Stimulated activated CD4-positive, alpha-beta T cell treated with anti-CD3 and anti-CD28 coated beads, TNF-alpha, amount 100 ng/mL, for 4 hours (primary cell): ENCODE results near the gene KRTCAP3.
"Not testable (repeated sequence)": the region's sequence is repeated elsewhere in the genome, so short reads cannot be mapped to it uniquely, and the experiment has no call there.

Experiments
- DNase-seq, 3 experiments: peaks; one replicate each; pipeline ENCODE4 v3.0.0-alpha.2; 2020; ENCODE audit warnings: low read depth in 3 of 3

KRTCAP3 gene, protein sequence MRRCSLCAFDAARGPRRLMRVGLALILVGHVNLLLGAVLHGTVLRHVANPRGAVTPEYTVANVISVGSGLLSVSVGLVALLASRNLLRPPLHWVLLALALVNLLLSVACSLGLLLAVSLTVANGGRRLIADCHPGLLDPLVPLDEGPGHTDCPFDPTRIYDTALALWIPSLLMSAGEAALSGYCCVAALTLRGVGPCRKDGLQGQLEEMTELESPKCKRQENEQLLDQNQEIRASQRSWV

DNA sequence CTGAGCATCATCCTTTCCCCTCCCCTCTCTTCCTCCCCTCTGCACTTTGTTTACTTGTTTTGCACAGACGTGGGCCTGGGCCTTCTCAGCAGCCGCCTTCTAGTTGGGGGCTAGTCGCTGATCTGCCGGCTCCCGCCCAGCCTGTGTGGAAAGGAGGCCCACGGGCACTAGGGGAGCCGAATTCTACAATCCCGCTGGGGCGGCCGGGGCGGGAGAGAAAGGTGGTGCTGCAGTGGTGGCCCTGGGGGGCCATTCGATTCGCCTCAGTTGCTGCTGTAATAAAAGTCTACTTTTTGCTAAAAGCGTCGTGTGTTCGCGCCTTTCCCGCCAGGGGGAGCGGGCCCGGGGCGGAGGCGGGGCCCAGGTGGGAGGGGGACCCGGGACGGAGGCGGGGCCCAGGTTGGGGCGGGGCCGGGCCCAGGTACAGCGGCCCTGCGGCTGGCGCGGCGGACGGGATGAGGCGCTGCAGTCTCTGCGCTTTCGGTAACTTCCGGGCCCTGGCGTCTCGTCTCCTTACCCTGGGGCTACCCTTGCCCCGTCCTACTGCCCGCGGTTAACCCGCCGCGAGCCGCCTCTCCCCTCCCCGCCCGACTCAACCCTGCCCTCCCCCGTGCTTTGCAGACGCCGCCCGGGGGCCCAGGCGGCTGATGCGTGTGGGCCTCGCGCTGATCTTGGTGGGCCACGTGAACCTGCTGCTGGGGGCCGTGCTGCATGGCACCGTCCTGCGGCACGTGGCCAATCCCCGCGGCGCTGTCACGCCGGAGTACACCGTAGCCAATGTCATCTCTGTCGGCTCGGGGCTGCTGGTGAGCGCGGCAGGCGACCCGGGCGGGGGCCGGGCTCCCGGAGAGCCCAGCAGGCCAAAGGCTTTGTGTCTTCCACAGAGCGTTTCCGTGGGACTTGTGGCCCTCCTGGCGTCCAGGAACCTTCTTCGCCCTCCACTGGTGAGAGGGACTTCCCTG, at the start of gene KRTCAP3:
KRTCAP3 (plus strand) TSS at position 424 of the 962 bp plus-strand sequence; CDS start at position 456, 32 bp downstream.
- DNase-seq: peak in 2 of 3 experiments; percentile 18 to 53

GRCh38 chr2:27393225-27393624, 49.0 kb upstream of the KRTCAP3 start:
- DNase-seq: no peak

DNA sequence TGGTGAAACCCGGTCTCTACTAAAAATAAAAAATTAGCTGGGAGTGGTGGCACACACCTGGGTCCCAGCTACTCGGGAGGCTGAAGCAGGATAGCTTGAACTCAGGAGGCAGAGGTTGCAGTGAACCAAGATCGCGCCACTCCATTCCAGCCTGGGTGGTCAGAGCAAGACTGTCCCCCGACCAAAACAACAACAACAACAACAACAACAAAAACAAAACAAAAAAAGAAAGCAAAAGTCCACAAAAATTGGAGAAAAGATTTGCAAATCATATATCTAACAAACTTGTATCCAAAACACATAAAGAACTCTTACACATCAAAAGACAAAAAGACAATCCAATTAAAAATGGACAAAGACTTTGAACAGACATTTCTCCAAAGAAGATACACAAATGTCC, 43.2 kb upstream of the KRTCAP3 start:
- DNase-seq: no peak

DNA sequence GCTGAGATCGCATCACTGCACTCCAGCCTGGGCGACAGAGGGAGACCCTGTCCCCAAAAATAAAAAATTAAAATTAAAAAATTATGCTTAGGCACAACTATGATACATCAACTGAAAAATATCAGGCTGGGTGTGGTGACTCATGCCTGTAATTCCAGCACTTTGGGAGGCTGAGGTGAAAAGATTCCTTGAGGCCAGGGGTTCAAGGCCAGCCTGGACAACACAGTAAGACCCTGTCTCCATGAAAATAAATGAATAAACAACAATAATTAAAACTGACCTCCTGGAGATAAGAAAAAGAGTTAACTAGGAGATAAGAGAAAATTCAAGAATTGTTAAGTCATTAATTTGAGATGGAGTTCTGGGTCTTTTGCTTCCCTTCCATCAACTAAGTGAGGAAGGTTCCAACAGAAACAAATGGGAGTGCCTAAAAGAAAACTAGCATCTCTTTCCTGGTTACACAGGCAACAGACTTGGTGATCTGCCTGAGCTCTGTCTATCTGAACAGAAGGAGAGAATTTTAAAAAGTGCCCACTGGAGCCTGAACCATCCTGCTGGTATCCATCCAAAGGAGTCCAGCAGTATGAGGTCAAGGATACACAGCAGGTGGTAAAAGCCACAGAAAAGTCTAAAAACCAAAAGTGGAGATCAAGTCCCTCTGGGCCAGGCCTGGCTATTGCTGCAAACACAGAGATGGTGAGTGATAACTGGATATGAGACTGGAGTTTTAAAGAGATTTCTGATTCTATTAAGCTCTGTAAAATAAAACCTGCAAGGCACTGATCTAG, 41.6 kb upstream of the KRTCAP3 start:
- no peak for DNase-seq

DNA sequence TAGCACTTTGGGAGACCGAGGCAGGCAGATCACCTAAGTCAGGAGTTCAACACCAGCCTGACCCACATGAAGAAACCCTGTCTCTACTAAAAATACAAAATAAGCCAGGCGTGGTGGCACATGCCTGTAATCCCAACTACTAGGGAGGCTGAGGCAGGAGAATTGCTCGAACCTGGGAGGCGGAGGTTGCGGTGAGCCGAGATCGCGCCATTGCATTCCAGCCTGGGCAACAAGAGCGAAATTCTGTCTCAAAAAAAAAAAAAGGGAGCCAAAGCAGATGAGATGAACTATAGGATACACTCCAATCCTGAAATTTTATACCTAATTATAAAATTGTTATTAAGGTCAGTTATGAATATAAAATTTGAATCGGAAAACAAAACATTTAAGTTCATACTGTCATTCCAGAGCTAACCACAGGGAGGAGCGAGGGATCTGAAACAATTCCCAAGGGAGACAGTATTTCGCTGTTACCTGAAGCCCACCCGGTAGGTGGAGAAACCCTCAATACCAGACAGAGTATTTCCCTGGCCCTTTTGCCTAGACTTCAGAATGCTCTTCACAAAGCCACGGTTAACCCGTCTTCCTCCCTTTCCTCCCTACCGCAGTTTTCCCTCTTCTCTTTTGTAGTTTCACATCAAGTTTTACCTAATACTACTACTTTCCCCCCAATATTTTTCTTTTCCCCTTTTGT, 34.2 kb upstream of the KRTCAP3 start:
- DNase-seq: no peak

DNA sequence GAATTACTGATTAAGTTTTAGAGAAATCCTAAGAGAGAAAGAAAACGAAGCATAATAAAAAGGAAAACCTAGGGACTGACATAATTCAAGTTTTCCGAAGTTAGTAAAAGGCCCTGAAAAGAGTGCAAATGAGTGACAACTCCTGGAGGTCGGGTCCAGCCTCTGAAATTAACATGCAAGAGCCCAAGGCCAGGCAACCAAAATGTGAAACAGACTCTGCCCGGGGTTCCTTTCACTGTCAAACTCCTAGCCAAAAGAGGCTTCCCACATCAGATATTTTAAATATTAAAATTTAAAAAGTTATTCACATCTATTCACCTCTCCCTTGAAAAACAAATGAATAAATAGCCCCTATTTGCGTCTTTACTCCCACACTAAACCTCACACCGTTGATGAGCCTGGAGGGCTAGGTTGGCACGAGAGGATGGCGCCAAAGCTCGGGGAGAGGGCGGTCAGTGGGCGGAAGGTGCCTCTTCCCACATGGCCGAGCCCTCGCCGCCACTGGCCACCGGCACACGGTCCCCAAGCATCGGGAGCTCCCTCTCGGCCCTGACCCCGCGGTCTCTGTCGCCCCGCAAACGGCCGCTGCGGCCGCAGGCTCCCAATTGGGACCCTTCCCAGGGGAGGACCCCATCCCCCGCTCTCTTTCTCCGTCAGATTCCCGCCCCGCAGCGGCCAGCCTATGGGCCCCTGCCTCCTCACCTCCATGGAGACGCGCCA, 33.4 kb upstream of the KRTCAP3 start:
- peak in 1 of 3 experiments; percentile 8 for DNase-seq

GRCh38 chr2:27409321-27410073, 32.7 kb upstream of the KRTCAP3 start, which contains the start of gene PPM1G:
Gene PPM1G (minus strand): TSS chr2:27409591. CDS start chr2:27409422, 169 bp downstream.
- peak; percentile 94 to 96 (median 94) for DNase-seq

- no peak for DNase-seq
Observed at GRCh38 chr2:27412419-27413152, 29.6 kb upstream of the KRTCAP3 start.

DNA sequence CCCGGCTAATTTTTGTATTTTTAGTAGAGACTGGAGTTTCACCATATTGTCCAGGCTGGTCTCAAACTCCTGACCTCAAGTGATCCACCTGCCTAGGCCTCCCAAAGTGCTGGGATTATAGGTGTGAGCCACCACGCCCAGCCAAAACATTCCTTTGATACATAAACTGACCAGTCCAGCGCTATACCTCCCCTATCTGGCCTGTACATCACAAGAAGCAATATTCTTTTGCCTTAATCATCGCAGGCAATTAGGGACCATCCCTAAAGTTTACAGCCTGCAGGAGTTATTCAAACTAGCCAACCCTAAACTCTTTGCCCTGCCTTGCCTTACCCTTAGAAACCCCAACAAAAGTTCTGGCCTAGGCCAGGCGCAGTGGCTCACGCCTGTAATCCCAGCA, 26.0 kb upstream of the KRTCAP3 start:
- DNase-seq: no peak

- DNase-seq: no peak
Observed at GRCh38 chr2:27420996-27421395, 21.2 kb upstream of the KRTCAP3 start.

DNA sequence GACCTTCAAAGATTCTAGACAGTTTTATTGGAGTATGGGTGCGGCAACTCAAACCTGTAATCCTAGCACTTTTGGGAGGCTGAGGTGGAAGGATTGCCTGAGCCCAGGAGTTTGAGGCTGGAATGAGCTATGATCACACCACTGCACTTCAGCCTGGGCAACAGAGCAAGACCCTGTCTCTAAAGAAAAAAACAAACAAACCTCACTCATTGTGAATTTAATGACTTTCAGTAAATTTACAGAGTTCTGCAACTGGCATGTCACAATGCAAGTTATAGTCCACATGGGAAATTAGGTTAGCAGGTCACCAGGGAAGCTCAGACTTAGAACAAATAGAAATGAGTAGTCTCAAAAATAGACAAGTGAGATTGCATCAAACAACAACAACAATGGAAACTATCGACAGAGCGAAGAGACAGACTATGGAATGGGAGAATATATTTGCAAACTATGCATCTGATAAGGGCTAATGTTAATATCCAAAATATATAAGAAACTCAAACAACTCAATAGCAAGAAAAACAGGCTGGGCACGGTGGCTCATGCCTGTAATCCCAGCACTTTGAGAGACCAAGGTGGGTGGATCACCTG, 20.4 kb upstream of the KRTCAP3 start:
- no peak for DNase-seq

GRCh38 chr2:27422958-27423357, 19.2 kb upstream of the KRTCAP3 start:
- DNase-seq: no peak

- DNase-seq: not testable (repeated sequence)
Observed at GRCh38 chr2:27425039-27425438, 17.1 kb upstream of the KRTCAP3 start.

DNA sequence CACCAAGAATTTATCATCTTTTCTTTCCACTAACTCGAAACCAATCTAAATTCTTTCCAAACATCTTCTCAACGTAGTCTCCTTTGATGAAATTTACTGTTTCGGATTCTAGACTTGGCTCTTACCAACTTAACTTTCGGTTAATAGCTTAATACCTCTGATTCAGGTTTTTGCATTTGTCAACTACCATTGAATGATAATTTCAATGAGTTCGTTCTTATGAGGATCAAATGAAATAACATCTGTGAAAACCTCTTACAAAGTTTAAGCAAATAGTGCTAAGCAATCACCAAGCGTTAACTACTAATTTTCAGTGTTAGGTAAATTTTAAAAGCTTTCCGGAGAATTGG, 14.3 kb upstream of the KRTCAP3 start:
- no peak for DNase-seq

- peak; percentile 83 to 87 (median 83) for DNase-seq
Observed at GRCh38 chr2:27428213-27428977, 13.8 kb upstream of the KRTCAP3 start, which contains the start of gene NRBP1. Gene NRBP1 (plus strand): TSS chr2:27428631. CDS start chr2:27433274, 4,643 bp downstream.

- peak; percentile 35 to 53 (median 42) for DNase-seq
Observed at GRCh38 chr2:27428978-27429541, 13.1 kb upstream of the KRTCAP3 start.

GRCh38 chr2:27431395-27431794, 10.8 kb upstream of the KRTCAP3 start:
- no peak for DNase-seq

DNA sequence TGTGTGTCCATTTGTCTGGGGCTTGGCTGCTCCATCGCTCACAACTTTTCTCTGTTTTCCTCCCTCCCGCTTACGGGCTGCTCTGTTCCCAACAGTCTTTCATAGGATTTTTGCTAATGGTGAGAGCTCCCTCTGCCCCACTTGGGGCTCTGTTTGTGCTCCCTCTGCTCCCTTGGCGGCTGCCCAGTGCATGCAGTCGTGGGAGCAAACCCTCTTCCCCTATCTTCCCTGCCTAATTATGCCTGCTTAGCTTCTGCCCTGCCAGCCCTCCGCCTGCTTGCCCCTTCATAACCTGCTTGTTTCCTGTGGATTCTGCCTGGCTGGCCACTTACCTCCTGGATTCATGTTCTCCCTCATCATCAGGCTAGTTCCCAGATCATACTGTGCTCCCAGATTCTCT, 6.6 kb upstream of the KRTCAP3 start:
- no peak for DNase-seq
